ENCODE measurements around the gene TDRD10.
"Not testable (repeated sequence)": the region's sequence is repeated elsewhere in the genome, so short reads cannot be mapped to it uniquely, and the experiment has no call there.

TDRD10 gene

GRCh38 chr1:154481053-154481452 is 21.0 kb upstream of the TDRD10 start:
- no peak for DNase-seq

DNA sequence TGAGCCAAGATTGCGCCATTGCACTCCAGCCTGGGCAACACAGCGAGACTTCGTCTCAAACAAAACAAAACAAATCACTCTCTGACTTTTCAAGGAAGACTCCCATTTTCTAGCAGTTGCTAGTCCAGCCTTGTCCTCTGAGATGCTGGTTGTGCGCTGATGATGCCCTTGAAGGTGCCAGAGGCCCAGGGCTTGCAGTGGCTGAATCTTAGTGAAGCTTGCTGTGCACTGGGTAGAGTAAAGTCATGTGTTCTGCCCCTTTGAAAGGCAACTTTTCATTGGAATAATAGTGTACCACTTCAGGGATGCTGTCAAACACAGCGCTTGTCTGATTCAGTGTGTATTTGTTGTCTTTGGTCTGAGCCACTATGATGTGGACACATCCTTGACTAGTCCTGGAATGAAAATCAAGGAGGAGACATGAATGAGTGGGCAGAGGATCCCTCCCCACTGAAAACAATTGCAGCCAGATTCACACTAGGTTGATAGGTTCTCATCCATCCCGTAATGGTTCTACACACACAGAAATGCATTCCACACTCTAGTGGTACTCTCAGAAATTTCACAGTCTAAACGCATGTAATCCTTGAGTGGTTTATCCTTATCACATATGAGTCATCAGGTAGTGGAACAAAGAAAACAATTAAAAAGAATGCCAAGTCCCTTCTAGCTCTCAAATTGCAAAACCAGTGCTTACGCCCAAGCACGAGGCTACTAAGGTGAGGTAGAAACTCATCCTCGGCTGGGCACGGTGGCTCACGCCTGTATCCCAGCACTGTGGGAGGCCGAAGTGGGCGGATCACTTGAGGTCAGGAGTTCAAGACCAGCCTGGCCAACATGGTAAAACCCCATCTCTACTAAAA is 17.8 kb upstream of the TDRD10 start:
- DNase-seq = no peak

DNA sequence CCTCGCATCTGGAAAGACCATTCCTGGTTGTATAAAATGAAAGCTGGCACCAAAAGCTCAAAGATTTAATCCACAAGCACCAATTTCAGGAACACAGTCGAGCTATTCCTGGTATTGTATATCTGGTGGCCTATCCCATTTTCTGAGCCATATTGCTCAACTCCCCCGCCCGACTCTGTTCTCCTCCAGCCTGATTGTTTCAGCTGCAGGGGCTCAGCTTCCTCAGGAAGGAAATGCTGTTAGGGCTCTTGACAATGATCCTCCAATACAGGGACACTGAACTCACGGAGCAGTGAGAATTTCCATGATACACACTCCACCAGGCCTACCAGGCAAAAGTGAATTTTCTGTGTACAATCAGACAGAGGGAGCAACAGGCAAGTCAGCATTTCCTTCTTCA is 16.9 kb upstream of the TDRD10 start:
- no peak for DNase-seq

DNA sequence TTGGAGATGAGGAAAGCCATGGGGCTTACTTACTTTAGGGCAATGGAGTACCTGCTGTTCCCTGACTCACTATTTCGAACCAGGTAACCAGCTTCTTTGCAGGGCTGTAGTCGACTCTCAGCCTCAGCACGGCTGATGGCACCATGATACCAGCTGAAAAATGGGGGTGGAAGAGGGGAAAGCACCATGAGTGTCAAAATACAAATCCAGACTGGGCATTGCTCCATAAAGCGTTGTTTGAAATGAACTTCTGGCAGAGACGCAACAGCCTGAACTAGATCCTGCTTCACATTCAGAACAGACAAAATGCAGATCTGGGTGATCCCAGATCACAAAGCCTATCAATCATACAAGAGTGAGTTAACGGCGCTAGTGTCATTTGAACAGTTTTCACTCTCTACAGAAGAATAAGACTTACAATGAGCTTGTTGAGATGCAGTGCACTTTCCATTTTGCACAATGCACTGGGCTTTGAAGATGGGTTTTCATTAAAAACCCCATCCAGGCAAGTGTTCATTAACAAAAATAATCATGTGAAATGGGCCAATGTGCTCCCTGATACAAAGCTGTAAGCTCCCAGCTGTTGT is 16.0 kb upstream of the TDRD10 start:
- no peak for DNase-seq

DNA sequence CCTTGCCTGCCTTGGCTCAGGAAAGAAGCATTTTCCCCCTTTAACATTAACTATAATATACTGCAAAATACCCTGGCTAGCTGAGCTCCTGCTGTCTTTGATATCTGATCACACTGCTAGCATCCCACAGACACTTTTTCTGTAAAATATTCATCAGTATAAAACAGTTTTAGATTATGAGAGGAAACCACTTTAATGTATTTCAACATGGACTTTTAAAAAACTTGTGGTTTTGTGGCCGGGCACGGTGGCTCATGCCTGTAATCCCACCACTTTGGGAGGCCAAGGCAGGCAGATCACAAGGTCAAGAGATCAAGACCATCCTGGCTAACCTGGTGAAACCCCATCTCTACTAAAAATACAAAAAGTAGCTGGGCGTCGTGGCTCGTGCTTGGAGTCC is 15.3 kb upstream of the TDRD10 start:
- not testable (repeated sequence) for DNase-seq

DNA sequence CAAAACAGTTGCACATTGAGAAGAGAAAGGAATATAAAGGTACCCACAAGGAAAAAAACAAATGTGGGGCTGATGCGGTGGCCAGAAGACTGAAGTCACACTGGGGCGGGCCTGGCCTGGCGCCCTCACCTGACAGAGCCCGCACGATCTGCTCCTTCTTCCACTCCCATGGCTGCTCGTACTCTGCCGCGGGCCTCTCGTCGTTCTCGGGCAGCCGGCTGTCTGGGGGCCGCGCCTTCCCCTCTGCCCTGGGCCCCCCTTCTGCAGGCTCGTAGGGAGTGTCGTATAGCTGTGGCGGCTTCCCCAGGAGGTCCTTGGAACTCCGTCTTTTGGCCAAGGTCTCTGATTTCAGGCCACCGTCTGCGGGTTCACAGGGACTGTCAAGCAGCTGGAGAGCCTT is 13.1 kb upstream of the TDRD10 start:
- no peak for DNase-seq

- DNase-seq = no peak
These were observed 12.2 kb upstream of the TDRD10 start for GRCh38 chr1:154489695-154490274.

DNA sequence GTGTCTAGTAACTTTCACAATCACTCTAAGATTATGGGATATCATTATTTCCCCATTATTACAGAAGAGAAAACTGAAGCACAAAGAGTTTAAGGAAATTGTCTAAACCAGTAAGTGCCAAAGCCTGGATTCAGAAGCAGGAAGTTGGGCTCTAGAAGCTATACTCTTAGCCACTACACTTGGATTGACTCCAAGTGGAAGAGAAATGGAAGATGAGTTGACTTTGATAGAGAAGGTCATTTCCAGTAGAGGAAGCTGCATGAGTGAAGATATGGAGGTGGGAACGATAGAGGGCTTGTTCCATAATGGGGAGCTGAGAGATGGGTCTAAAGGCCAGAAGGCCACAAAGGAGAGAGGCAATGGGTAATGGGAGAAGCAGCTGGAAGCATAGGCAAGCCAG is 11.7 kb upstream of the TDRD10 start:
- DNase-seq = no peak

- DNase-seq = no peak
These were observed 9.9 kb upstream of the TDRD10 start for GRCh38 chr1:154492115-154492514.

DNA sequence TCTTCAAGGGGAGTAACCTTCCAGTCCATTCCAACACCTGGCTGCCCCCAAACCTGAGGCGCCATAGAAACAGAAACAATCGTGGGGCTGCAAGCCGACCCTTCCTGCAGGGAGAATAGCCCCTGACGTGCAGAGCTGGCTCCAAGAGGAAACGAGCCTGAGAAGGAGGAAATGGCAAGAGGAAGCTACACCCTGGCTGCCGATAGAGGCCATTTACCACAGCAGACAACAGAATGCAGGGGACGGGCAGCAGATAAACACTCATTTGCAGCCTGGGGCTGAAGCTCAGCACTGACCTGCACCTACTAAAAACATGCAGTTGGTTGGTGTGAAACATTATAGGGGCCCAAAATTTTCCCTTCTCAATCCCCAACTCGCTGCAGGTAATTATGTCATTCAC is 8.7 kb upstream of the TDRD10 start:
- no peak for DNase-seq

- no peak for DNase-seq
These were observed 6.3 kb upstream of the TDRD10 start for GRCh38 chr1:154495496-154496273.

- DNase-seq = no peak
These were observed 5.6 kb upstream of the TDRD10 start for GRCh38 chr1:154496383-154496782.

DNA sequence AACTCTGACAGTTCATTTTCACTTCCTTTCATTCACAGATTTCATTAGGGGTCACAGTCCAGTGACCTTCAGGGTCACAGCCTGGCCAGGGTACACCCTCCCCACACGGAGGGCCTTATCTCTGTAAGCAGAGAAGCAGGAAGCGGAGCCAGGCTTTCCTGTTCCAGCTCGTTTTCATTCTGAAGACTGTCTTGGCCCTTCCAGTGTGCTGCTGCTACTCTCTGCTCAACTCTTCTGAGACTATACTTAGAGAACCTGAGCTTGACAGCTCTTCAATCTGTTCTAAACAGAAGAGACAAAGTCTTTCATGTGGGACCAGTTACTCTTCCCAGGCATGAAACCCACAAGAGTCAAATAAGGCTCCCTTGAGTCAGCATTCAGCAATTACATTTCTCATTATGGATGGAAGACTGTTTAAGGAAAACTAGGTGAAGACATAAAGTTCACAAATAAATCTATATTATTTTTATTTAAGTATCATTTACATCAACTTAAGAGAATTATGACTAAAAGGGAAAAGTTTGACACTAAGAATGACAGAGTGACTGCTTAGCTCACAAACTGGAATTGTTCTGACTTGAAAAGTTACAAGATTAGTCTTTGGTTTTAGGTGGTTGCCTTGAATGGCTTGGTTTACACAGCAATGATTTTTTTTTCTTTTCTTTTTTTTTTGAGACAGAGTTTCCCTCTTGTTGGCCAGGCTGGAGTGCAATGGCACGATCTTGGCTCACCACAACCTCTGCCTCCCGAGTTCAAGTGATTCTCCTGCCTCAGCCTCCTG is 4.8 kb upstream of the TDRD10 start:
- DNase-seq = no peak

GRCh38 chr1:154499446-154499845 is 2.6 kb upstream of the TDRD10 start:
- no peak for DNase-seq

GRCh38 chr1:154500533-154500932 is 1.5 kb upstream of the TDRD10 start:
- DNase-seq = no peak

- DNase-seq = no peak
These were observed 475 bp upstream of the TDRD10 start for GRCh38 chr1:154501423-154502065.

DNA sequence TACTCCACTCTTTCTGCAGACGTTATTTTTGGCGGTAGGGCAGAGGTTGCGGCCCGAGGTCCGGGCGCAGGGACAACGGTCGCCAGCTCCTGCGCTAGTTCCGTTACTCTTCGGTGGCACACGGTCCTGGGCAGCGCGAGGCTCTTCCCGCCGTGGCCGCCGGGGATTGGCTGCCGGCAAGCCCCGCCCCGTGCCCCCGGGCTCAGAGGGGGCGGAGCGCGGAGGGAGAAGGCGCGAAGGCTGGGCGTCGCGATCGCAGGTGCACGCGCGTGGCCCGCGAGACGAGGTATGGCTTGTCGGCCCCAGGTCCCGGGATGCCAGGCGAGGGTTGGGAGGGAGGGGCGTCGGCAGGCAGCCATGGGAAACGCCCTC is 711 bp downstream of the TDRD10 start:
- DNase-seq = no peak

- DNase-seq = no peak
These were observed 1.9 kb downstream of the TDRD10 start for GRCh38 chr1:154503898-154504297.

DNA sequence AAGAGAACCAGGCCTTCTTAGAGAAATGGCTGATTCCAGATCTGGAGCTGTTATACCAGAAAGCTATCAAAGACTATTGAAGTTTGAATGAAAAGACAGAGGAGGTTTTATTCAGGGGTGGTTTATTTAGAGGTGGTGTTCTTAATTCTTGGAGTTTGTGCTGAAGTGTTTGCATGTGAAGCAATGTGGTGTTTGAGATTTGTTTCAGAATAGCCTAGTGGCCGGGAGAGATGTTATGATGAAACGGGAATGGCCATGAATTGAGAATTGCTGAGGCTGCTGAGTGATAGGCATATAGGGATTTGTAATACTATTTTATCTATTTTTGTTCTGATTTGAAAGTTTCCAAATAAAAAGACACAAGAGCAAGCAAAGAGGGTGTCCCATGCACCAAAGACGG is 10.7 kb downstream of the TDRD10 start:
- DNase-seq = no peak

DNA sequence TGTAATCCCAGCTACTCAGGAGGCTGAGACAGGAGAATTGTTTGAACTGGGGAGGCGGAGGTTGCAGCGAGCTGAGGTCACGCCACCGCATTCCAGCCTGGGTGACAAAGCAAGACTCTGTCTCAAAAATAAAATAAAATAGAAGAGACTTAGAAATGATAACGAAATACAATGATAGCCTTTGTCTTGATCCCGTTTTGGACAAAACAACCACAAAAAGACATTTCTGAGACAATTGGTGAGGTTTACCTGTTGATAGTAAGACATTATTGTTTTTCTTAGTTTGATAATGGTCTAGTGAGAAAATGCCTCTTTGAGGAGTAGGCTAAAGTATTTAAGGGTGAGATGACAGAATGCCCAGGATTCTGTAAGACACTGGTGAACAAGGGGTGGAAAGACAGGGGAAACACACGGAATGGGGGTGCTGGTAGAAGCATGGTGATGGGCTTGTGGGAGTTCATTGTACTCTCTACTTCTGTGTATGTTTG is 12.1 kb downstream of the TDRD10 start:
- DNase-seq = no peak

- no peak for DNase-seq
These were observed 15.6 kb downstream of the TDRD10 start for GRCh38 chr1:154517661-154518060.

- no peak for DNase-seq
These were observed 17.6 kb downstream of the TDRD10 start for GRCh38 chr1:154519591-154519991.

Measured in activated CD4-positive, alpha-beta T cell treated with anti-CD3 and anti-CD28 coated beads for 1 hour (primary cell).